NCI-H146 (cell line): ENCODE measurements around the gene GM2A.
A peak's percentile ranks its signal among the peaks of the same experiment; 100 is the strongest.
"Not testable (repeated sequence)": the region's sequence is repeated elsewhere in the genome, so short reads cannot be mapped to it uniquely, and the experiment has no call there.

Experiments used
- DNase-seq: peaks from one replicate; lab custom pipeline; 2025; lab: John Stamatoyannopoulos, UW

The GM2A gene

GRCh38 chr5:151288180-151288579, 35.2 kb downstream of the GM2A start:
- peak; percentile 2 for DNase-seq

GRCh38 chr5:151293624-151294023, 40.6 kb downstream of the GM2A start:
- DNase-seq: no peak

GRCh38 chr5:151295138-151295537, 42.2 kb downstream of the GM2A start:
- no peak for DNase-seq

GRCh38 chr5:151295791-151296477, 42.9 kb downstream of the GM2A start:
- no peak for DNase-seq

- no peak for DNase-seq
Measured at GRCh38 chr5:151296478-151296830, 43.5 kb downstream of the GM2A start.

- no peak for DNase-seq
Measured at GRCh38 chr5:151296974-151297373, 44.0 kb downstream of the GM2A start.

GRCh38 chr5:151298063-151298855, 45.3 kb downstream of the GM2A start:
- no peak for DNase-seq

GRCh38 chr5:151303666-151304065, 50.7 kb downstream of the GM2A start, which contains the start of gene SLC36A3:
SLC36A3 (minus strand) TSS chr5:151303766; CDS start chr5:151303354, 412 bp downstream.
- DNase-seq: no peak

- not testable (repeated sequence) for DNase-seq
Measured at GRCh38 chr5:151309266-151309665, 56.3 kb downstream of the GM2A start.

- DNase-seq: not testable (repeated sequence)
Measured at GRCh38 chr5:151309821-151310220, 56.8 kb downstream of the GM2A start.

GRCh38 chr5:151310932-151311331, 57.9 kb downstream of the GM2A start:
- no peak for DNase-seq

GRCh38 chr5:151312756-151313324, 59.9 kb downstream of the GM2A start:
- no peak for DNase-seq

GRCh38 chr5:151313357-151313756, 60.4 kb downstream of the GM2A start:
- no peak for DNase-seq

- peak; percentile 25 for DNase-seq
Measured at GRCh38 chr5:151315998-151316597, 63.1 kb downstream of the GM2A start.

GRCh38 chr5:151317871-151318270, 64.9 kb downstream of the GM2A start:
- DNase-seq: no peak

- no peak for DNase-seq
Measured at GRCh38 chr5:151318850-151319732, 66.1 kb downstream of the GM2A start.
